ENCODE measurements around the gene GUCA2A.

Gene GUCA2A

DNA sequence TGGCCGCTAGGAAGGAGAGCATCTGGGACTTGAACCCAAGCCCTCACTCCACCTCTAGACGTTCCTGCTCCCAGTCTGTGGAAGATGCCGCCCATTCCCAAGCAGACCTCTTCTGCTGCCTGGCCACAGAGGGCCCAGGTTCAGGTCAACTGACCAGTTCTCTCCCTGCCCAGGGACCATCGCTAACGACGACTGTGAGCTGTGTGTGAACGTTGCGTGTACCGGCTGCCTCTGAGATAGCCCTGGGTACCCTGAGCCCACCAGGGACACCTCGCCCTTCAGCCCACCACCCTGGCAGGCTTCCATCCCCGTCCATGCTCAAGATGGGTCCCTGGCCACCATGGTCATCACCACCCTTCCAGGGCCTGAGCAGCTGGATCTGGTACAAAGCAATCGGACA is 9.2 kb downstream of the GUCA2A start:
- DNase-seq (ENCODE audit: low spot score): no peak

DNA sequence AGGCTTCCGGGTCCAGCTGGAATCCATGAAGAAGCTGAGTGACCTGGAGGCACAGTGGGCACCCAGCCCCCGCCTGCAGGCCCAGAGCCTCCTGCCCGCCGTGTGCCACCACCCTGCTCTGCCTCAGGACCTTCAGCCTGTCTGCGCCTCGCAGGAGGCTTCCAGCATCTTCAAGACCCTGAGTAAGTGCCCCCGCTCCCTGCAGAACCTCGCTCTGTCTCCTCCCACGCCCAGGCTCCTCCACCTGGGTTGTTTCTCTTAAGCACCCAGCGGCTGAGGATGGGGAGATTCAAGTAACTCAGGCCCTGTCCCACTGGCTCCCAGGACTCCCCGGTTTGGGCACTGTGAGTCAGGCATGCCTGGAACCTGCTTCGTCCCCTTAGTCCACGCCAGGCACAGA is 9.9 kb downstream of the GUCA2A start:
- DNase-seq (ENCODE audit: low spot score): no peak

DNA sequence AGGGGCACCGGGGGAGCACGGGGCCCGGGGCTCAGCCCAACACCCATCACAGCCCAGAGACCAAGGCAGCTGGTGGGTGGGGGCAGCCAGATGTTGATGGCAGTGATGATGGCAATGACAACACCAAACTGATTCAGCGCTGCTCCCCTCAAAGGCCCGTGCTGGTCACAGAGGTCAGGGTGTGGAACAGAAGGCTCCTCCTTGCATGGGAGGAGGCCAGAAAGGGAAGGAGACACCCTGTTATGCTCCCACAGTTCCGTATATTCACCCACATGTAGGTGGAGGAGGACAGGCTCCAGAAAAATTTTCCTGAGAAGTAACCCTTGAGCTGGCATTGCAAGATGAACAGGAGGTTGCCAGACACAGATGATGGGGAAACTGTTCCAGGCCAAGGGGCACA is 10.9 kb downstream of the GUCA2A start:
- no peak for DNase-seq (ENCODE audit: low spot score)

DNA sequence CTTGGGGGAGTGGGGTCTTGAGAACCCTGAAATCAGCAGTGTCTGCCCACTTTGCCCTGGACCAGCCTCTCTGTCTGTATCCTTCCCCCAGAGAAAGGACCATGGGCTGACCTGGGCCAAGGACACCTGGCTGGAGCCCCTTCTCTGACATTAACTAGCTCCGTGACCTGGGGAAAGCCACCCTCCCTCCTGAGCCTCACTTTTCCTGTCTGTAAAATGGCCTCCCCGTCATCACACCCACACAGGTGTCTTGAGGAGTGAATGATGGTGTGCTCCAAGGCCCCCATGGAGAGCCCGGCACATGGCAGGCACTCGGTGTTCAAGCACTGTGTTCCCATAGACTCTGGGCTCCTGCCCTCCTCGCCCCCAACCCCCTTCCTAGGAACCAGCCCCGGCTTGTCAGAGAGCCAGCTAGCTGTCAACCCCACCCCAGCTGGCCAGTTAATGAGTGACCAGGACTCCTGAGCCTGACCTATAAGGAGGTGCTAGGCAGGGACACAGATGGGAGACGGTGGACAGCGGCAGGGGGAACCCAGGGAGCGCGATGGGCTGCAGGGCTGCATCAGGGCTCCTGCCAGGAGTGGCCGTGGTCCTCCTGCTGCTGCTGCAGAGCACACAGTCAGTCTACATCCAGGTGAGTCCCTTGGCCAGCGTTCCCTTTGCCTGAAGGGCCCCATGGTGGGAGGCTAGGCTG is 11.5 kb downstream of the GUCA2A start, which contains the start of gene GUCA2B:
Gene GUCA2B, plus strand, starts transcription at position 504 of the 694 bp plus-strand sequence. Its CDS starts 41 bp downstream, at position 545.
- DNase-seq (ENCODE audit: low spot score): no peak

DNA sequence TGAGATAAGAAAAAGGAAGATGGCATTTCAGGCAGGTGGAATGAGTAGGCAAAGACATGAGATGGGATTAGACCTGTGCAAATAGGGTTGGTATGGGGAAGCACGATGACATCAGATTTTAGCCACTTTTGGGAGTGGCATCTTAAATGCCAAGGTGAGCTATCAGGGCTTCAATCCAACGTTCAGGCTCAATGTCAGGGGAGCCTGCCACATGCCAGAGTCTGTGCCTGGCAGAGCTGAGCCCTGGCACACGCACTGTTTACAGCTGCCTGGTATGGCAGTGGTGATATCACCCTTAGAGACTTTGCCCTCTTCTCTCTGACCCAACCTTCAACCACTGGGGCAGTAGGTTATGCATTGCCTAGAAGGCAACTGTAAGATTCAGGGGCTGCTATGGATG is 12.4 kb downstream of the GUCA2A start:
- DNase-seq (ENCODE audit: low spot score): no peak

DNA sequence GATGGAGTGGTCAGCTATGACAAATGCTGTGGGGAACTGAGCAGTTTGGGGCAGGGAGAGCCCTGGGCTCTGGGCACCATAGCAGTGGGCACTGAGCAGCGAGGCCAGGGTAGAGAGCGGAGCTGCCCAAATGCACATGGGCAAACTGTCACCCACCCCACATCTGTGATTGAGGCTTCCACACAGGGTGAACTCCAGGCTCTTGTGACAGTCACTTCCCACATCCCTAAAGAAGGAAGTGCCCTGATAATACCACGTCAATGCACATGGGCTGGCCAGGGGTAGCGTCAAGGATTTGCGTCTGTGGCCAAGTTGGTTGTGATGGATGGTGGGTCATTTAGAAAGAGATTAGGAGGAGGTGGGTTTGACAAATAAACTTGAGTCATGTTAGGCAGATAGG is 13.9 kb downstream of the GUCA2A start:
- DNase-seq (ENCODE audit: low spot score): no peak

DNA sequence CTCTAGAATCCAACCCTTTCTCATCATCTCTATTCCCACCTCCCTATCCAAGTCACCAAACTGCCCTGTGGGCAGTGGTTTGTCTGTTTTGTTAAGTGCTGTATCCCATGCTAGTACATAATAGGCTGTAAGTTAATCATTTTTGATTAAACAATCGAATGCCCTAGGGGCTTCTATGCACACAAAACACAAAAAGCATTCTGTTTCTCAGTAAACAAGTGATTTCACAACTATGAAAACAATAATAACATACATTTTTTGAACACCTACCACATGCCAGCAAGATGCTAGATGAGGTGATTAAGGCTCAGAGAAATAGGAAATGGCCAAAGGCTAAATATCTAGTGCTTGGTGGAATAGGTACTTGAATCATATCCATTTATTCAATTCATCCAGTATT is 16.4 kb downstream of the GUCA2A start:
- no peak for DNase-seq (ENCODE audit: low spot score)

DNA sequence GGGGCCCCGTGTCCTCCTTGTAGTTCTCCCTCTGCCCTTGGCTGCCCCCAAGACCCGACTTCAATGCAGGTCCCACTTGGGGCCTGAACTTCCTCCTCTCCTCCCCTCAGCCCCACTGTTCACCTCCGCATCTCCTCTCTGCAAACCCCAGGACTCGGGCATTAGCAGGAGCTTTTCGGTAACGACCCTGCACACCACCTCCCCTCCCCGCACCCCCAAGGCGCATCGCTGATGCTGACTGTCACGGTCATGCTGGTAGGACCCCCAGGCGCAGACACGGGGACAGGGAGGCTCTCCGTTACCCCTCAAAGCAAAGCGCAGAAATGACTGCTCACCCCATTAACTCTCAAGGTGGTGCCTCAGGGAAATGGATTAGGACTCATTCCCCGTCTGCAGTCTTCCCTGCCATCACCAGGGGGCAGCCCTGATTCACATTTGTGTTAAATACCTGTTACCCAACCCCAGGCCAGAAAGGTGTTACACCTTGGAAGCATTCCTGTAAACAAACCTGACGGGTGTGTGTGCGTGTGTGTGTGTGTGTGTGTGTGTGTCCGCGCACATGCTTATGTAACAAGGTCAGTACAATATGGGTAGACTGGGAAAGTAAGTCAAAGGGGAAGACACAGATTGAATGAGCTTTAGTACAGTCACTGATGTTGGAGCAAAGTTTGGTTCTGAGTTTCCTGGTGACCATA is 17.8 kb downstream of the GUCA2A start:
- DNase-seq (ENCODE audit: low spot score): peak; percentile 49

DNA sequence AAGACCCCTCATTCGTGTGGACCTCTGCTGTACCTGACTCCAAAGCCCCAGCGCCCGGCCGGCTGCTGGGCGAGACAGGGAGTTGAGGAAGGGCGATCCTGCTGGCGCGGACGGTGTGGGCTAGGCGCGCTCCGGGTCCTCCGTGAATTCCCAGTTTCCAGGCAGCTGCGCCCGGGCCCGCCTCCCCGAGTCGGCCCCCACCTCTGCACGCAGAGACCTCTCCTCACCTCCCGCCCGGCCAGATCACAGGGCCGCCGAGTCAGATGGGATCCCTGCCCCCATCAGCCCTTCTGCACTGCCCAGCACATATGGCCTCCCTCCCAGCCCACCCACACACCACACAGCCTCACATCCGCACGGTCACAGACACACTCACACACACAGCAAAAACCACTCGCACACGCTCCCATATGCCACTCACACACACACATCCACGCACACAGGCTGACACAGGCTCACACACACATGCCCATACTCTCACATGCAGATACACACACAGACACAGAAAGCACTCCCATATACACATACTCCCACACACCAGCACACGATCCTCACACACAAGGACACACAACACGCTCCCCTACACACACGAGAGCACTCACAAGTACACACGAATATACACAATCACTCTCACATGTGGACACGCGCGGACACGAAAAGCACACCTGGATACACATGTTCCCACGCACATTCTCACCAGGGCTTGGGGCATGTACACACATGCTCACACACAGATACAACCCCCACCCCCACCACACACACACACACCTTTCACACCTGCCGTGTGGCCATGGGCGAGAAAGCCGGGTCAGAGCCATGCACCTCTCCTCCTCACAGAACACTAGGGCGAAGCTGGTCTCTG is 18.6 kb downstream of the GUCA2A start:
- no peak for DNase-seq (ENCODE audit: low spot score)

DNA sequence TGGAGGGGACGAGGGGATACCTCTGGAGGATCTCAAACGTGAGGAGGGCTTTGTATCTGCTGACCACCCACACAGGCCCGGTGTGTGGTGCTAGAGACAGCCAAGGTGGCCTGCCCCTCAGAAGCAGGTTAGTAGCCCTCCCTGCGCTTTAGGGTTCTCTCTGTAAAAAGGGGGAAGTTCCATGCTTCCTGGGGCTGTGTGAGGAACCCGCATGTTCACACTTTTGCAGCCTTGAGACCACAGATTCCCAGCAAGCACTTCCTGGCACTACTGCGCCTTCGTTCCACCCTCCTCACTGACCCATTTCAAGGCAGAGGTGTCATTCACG is 19.2 kb downstream of the GUCA2A start:
- DNase-seq (ENCODE audit: low spot score): no peak

DNA sequence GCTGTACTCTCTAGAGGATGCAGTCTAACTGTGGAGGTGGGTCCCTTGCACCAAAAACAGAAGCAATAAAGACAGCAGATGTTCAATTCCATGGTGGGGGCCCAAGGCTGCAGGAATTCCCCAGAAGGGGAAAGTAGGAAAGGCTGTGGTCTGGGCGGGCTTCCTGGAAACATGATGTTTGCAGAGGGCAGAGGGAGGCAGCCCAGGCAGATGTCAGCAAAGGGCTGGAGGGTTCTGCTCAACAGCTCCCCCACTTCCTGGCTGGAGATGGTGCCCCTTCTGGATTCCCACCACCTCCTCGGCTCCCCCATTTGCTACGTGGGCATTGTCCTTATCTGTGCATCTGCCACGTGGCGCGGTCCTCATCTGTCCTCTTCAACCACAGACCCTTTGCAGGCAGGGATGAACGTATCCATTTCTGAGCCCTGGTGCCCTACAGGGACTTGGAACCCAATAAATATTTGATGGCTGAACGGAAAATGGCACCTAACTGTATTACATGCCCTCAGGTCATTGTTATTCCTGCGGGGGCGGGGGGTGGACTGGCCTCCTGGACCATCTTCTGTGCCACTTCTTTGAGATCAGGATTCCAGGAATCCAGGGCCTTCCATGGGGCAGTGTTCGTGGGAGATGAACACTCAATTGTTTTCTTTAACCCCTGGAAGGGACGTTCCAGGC is 19.7 kb downstream of the GUCA2A start:
- DNase-seq (ENCODE audit: low spot score): no peak

DNA sequence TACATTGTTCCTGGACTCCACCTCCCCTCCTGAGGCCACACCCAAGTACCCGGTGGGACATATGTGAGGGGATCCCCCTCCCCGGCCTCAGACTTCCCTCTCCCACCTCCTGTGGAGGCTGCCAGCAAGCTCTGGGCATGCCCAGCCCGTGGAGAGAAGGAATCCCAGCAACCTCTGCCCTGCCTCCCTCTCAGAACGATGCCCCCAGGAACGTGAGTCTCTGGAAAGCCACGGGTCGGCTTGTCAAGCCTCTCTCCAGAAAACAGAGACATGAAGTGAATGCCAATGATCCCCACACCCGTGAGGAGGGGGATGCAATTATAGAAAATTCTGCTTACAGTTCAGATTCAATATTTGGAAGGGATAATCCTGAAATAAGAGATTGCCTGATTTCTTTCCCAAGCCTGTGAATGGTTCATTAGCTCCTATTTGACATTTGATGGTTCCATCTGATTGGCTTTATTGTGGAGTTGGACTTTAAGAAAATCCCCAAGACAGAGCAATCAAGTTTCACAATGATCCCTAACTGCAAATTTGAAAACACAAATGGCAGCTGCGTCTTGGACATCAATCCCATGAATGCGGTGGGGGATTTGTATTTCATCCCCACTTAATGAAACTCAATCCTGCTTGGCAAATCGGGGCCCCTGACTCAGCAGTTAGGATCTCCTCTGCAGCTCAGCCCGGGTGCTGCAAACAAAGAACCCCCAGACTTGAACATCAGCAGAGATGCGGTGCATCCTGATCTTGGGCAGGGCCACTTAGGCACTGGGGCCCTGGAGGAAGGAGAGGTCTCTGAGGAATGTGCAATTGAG is 20.4 kb downstream of the GUCA2A start:
- DNase-seq (ENCODE audit: low spot score): no peak

DNA sequence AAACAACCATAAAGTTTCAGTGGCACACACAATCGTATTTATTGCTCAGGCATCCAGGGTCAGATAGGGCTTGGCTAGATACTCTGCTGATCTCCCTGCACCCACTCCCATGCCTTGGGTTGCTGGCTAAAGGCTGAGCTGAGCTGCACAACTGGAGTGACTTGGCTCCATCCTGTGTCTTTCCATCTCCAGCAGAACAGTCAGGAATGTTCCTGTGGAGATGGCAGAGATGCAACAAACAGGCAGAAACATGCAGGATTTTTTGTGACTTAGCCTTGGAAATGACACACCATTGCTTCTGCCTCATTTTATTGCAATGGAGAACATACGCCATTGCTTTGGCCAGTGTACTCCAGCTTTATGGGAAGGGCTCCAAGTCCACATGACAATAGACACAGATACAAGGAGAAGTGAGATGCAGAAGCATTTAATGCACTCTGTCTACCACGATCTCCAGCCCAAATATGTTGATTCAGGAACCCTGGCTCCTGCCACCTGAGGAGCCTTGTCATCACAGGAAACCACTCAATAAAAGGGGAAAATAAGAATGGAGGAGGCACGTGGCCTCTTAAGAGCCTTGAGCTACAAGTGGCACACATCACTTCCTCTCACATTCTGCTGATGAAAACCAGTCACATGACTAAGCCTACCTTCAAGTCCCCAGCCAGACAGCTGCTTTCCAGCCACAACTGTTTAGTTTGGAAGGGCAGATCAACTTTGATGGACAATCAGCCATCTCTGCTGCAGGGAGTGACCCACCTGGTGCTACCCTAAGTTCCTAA is 21.5 kb downstream of the GUCA2A start:
- no peak for DNase-seq (ENCODE audit: low spot score)

DNA sequence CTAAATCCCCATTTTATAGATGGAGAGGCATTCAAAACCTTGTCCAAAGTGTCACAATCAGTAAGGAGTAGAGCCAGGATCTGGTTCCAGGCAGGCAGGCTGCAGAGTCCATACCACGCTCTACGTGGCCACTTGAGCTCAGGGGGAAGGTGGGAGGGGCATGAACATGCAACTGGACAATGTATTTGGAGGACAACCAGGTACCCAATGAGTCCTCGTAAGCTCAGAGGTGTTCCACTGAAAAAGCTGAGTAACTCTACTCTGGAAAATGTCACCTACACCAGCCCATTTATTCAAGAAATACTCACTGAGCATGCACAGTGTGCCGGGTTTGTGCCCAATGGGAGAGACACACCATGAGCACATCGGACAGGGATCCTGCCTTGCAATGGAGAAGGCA is 22.6 kb downstream of the GUCA2A start:
- no peak for DNase-seq (ENCODE audit: low spot score)

DNA sequence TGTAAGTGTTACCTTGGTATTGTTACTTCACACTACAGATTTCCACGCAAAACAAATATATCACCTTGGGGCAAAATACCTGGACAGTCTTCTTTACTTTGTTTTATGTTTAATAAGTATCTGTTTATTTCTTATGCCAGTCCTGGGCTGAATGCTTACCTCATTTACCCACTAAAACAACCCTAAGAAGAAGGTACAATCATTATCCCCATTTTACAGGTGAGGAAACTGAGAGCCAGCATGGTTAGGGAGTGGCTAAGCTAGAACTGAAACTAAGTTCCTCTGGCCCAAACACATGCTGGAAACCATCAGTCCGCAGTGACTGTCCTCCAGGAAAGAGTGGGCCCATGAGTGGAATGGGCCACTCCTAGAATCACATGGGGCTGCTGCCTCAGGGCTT is 24.4 kb downstream of the GUCA2A start:
- no peak for DNase-seq (ENCODE audit: low spot score)

DNA sequence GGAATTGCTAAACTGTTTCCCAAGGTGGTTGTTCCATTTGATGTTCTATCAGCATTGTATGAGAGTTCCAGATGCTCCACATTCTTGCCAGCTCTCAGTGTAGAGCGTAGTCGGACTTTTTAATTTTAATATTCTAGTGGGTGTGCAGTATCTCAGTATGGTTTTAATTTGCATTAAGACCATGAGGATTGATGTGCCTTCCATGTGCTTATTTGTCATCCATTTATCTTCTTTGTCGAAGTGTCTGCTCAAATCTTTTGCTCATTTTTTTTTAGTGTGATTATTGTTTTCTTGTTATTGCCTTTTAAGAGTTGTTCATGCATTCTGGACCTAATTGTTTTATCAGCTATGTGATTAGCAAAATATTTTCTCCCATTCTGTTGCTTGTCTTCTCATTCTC is 25.1 kb downstream of the GUCA2A start:
- DNase-seq (ENCODE audit: low spot score): no peak

DNA sequence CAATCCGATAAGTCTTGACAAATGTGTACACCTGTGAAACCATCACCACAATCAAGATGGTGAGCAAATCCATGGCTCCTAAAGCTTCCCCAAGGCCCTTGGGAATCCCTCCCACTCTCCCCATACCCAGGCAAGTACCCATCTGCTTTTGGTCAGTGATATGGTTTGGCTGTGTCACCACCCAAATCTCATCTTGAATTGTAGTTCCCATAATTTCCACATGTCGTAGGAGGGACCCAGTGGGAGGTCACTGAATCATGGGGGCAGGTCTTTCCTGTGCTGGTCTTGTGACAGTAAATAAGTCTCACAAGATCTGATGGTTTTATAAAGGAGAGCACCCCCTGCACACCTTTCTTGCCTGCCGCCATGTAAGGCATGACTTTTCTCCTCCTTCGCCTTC is 26.0 kb downstream of the GUCA2A start:
- no peak for DNase-seq (ENCODE audit: low spot score)

DNA sequence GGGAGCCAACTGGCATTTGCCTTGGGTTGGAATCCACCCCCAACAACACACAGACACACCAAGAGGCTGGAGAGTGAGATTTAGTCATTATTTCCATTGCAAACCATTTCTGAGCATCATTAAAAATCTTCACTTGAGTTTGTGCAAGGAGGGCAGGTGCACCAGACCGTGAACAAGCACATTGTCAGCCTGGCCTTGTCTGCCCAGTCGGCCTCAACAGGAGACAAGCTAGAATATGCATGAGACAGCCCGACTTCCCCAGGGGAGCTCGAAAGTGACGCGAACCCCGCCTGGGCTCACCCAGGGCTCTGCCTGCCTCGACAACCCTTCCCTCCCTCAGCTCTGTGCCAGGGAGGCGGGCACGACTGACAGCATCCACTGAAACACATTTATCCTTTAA is 26.8 kb downstream of the GUCA2A start:
- no peak for DNase-seq (ENCODE audit: low spot score)

DNA sequence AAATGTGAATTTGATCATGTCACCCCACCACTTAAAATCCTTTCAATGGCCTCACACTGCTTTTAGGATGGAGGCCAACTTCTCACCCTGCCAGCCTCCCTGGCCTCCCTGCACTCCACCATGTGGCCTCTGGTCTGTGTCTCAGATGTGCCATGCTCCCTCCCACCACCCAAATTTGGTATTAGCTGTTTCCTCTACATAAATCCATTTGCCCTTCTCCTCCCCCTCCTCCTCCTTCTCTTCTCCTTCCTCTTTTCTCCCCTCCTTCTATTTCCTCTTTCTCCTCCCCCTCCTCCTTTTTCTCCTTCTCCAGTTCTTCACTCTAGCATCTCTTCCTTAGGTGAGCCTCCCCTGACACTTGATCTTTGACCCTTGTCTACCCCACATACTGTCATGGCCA is 28.1 kb downstream of the GUCA2A start:
- no peak for DNase-seq (ENCODE audit: low spot score)

DNA sequence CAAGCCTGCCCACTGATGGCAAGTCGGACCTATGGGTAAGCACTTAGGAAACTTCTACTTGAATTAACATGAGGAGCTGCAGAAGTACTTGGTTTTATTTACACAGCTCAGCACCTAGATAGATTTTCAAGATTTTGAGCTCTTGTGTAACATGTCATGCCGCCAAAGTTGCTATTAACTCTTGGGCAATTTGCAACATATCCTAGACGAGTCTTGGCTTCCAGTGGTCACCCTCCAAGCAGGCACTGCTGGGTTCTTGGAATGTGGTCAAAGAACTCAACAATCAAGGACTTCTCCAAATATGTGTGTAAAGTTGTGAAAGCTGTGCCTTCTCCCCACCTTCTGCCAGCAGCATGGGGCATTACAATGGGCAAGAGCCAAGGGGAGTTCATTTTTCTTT is 29.1 kb downstream of the GUCA2A start:
- no peak for DNase-seq (ENCODE audit: low spot score)
